ENCODE data around the gene UMAD1.

The UMAD1 gene

DNA sequence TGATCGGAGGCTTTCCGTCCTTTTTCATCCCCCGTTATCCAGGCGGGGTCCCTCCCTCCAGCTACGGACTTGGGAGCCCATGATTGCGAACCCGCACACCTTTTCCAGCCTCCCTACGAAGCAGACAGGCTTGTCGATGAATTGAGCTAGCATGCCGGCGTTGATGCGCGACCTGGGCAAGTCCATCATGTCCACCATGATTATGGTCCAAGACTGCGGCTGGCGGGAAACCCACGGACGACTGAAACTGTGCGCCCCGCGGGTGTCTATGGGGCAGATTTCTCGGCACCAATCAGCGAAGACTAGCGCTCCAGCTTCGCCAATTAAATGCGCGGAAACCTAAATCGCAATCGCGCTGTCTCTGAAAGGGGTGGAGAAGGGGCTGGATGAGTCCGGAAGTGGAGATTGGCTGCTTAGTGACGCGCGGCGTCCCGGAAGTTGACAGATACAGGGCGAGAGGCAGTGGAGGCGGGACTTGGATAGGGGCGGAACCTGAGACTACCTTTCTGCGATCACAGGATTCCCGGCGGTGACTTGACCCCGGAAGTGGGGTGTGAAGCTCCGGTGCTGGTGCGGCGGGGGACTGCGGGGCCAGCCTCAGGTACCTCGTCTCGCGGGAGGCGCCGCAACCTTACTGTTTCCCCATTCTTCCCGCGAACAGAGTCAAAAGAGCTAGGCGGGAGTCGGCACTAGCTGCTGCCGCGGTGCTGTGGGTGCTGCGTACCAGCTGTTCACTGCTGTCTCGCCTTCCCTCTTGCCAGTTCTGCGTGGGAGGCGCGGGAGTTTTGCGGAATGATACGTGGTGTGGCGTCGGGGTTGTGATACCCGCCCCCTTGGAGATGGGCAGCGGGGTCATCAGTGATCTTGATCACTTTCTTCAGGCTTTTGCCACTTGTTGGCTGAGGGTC, at the start of gene UMAD1:
UMAD1 (plus strand) TSS at position 532 of the 908 bp plus-strand sequence. CDS start 32,620 bp downstream, outside the sequence.
- peak; percentile 92 to 97 for DNase-seq (ENCODE audit: low read depth in 2 of 2, low spot score in 1 of 2)

GRCh38 chr7:7595451-7595850, 45.1 kb upstream of the UMAD1 start:
- DNase-seq (ENCODE audit: low read depth in 2 of 2, low spot score in 1 of 2), result no peak

DNA sequence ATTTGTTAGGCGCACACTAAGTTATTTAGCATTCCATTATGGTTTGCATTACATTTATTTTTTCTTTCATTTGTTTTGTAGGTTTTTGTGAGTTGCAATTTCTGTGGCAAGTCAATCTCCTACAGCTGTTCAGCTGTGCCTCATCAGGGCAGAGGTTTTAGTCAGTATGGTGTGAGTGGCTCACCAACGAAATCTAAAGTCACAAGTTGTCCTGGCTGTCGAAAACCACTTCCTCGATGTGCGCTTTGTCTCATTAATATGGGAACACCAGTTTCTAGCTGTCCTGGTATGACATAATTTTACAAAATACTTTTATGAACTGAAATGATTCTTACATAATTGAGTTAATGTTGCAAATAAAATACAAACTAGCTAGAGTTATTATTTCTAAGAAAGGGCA, 44.4 kb upstream of the UMAD1 start:
- DNase-seq (ENCODE audit: low read depth in 2 of 2, low spot score in 1 of 2), result no peak

DNA sequence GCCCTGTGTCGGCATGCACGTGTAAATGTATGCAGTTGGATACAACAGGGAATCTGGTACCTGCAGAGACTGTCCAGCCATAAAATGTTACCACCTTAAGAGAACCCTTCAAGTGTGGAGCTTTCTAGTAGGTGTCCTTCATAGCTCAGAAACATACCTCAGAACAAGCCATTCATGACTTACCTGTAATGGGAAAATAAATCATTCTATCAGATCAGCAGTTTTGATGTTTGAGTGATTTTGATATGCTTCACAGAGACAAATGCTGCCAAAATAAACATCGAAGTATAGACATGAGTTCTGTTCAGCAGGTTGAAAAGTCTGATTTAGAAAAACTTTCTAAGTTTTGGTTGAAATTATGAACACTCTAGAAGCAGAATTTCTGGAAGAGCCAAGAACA, 33.5 kb upstream of the UMAD1 start:
- no peak for DNase-seq (ENCODE audit: low read depth in 2 of 2, low spot score in 1 of 2)

DNA sequence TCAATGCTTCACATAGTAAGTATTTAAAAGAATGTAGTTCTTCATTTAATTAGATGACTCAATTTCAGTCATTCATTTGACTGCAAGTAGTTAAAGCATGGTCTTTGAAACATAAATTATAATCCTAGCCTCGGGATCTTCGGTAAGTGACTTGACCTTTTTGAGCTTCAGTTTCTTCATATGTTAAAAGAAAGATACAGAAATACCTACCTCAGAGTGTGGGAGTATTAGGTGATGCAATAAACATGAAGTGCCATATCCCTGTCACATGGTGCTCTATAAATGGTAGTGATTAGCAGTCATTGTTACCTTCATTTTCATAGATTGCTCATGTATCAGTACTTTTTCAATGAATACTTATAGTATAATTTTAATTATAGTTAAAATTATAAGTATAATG, 31.2 kb upstream of the UMAD1 start:
- DNase-seq (ENCODE audit: low read depth in 2 of 2, low spot score in 1 of 2), result no peak

GRCh38 chr7:7612519-7612918, 28.0 kb upstream of the UMAD1 start:
- DNase-seq (ENCODE audit: low read depth in 2 of 2, low spot score in 1 of 2), result no peak

- no peak for DNase-seq (ENCODE audit: low read depth in 2 of 2, low spot score in 1 of 2)
These were observed 27.3 kb upstream of the UMAD1 start for GRCh38 chr7:7613210-7613609.

GRCh38 chr7:7614018-7614741, 26.4 kb upstream of the UMAD1 start:
- DNase-seq (ENCODE audit: low read depth in 2 of 2, low spot score in 1 of 2), result no peak

GRCh38 chr7:7617550-7617949, 23.0 kb upstream of the UMAD1 start:
- no peak for DNase-seq (ENCODE audit: low read depth in 2 of 2, low spot score in 1 of 2)

DNA sequence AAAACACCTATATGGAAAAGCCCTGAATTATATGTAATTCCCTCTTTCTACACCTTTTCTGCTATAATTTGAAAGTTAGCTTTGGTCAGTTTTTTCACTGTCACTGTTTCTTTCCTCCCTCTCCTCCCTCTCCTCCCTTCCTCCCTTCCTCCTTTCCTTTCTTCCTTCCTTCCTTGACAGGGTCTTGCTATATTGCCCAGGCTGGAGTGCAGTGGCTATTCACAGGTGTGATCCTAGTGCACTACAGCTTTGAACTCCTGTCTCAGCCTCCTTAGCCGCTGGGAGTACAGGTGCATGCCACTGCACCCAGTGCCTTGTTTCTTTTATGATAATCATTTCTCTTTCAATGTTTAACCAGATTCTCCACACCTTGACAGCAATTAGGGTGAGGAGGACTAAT, 22.1 kb upstream of the UMAD1 start:
- no peak for DNase-seq (ENCODE audit: low read depth in 2 of 2, low spot score in 1 of 2)

- DNase-seq (ENCODE audit: low read depth in 2 of 2, low spot score in 1 of 2), result no peak
These were observed 20.3 kb upstream of the UMAD1 start for GRCh38 chr7:7620236-7620635.

DNA sequence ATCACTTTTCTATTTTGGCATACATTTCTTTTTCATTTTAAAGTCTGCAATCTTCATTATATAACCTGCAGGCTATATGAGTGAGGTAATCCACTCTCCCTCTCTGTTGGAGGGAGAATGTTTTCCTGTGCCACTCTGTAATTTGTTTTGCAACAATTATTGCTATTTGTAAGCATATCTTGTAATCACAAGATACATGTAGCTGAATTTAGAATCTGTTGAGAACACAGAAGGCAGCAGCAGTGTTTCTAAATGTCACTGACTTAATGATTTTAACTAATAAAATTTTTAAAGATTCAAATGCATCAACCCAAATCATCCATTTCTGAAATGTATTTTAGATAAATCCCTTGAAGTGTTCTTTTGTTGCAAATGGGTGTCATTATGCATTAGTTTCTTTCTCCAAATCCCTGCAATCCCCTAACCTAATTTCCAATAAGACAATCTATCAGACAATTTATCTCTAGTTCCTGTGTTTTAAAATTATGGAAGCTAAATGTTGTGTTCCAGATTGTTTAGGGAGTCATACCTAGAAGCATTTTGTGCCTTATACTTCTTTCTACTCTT, 19.8 kb upstream of the UMAD1 start:
- DNase-seq (ENCODE audit: low read depth in 2 of 2, low spot score in 1 of 2), result no peak

GRCh38 chr7:7628476-7628875, 12.1 kb upstream of the UMAD1 start:
- DNase-seq (ENCODE audit: low read depth in 2 of 2, low spot score in 1 of 2), result no peak

DNA sequence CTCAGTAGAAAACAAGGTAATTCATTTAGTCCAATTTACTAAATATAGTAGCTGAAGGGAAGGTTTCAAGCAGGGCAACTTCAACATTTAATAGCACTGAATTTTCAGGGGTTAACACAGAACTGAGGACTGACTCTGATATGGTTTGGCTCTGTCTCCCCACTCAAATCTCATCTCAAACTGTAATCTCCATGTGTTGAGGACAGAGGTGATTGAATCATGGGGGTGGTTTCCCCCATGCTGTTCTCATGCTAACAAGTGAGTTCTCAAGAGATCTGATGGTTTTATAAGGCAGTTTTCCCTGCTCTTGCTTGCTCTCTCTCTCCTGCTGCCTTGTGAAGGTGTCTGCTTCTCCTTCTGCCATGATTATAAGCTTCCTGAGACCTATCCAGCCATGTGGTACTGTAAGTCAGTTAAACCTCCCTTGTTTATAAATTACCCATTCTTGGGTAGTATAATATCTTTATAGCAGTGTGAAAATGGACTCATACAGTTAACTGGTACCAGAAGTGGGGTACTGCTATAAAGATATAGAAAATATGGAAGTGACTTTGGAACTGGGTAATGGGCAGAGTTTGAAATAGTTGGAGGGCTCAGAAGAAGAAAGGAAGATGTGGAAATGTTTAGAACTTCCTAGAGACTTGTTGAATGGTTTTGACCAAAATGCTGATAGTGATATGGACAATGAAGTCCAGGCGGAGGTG, 9.8 kb upstream of the UMAD1 start:
- DNase-seq (ENCODE audit: low read depth in 2 of 2, low spot score in 1 of 2), result no peak

DNA sequence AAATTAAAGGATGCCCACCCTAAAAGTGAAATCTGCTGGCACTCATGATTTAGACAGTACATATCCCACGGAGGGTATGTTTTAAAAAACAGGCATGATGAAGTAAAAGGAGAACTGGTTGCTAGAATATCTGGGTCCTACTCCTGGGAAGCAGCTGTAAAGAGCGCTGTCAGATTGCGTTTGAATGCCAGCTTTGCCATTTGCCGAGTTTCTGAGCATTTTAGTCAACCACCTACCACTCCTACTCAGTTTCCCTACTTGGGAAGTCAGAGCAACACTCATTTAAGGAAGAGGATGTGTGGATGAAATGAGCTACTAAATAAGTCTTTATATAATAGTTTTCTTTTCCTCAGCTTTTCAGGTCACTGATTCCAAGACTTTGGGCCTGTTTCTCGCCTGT, 1.1 kb upstream of the UMAD1 start:
- DNase-seq (ENCODE audit: low read depth in 2 of 2, low spot score in 1 of 2), result no peak

- DNase-seq (ENCODE audit: low read depth in 2 of 2, low spot score in 1 of 2), result peak; percentile 15 to 19
These were observed 718 bp upstream of the UMAD1 start for GRCh38 chr7:7639847-7640220.

GRCh38 chr7:7641129-7641663, 644 bp downstream of the UMAD1 start:
- DNase-seq (ENCODE audit: low read depth in 2 of 2, low spot score in 1 of 2), result no peak

GRCh38 chr7:7642081-7642480, 1.5 kb downstream of the UMAD1 start:
- DNase-seq (ENCODE audit: low read depth in 2 of 2, low spot score in 1 of 2), result no peak

GRCh38 chr7:7647495-7648036, 7.0 kb downstream of the UMAD1 start:
- no peak for DNase-seq (ENCODE audit: low read depth in 2 of 2, low spot score in 1 of 2)

DNA sequence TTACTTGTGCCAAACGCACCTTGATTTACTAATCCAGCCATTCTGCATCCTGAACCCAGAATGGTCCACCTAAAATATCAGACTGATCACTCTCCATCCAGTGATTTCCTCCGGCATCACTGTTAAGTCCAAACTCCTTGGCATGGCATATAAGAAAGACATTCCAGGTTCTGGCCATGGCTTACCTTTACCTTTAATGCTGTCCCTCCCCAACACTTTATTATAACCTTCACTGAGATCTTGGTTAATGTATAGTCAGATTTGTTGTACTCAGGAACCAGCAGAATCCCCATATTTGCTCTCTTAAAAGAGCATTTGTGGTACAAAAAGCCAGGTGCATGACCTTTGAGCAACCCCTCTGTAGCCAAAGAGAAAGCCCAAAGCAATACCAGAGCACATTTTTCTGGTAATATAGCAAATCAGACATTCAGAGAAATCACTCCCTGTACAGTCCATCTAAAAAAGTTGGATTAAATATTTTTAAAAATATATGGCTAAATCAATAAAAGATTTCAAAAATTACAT, 10.2 kb downstream of the UMAD1 start:
- DNase-seq (ENCODE audit: low read depth in 2 of 2, low spot score in 1 of 2), result no peak

GRCh38 chr7:7651479-7651878, 10.9 kb downstream of the UMAD1 start:
- no peak for DNase-seq (ENCODE audit: low read depth in 2 of 2, low spot score in 1 of 2)
